ENCODE measurements around the gene INS.

INS gene

GRCh38 chr11:2116680-2117079 lies 44.3 kb downstream of the INS start:
- TF ChIP-seq CTCF (conservative IDR thresholded peaks at IDR 0.05; ENCODE audit: low read depth, low read length) = no peak
- DNase-seq (ENCODE audit: low read depth) = no peak
- no peak overlapping the region for H3K4me3 ChIP-seq (ENCODE audit: low read depth, low read length)

- DNase-seq (ENCODE audit: low read depth) = no peak
- H3K4me3 ChIP-seq (ENCODE audit: low read depth, low read length) = no peak overlapping the region
- no peak for TF ChIP-seq CTCF (conservative IDR thresholded peaks at IDR 0.05; ENCODE audit: low read depth, low read length)
Measured at GRCh38 chr11:2115308-2115707, 45.7 kb downstream of the INS start.

GRCh38 chr11:2114430-2115241 lies 46.4 kb downstream of the INS start:
- H3K4me3 ChIP-seq (ENCODE audit: low read depth, low read length) = no peak overlapping the region
- TF ChIP-seq CTCF (conservative IDR thresholded peaks at IDR 0.05; ENCODE audit: low read depth, low read length) = no peak
- no peak for DNase-seq (ENCODE audit: low read depth)

- no peak overlapping the region for H3K4me3 ChIP-seq (ENCODE audit: low read depth, low read length)
- no peak for DNase-seq (ENCODE audit: low read depth)
- no peak for TF ChIP-seq CTCF (conservative IDR thresholded peaks at IDR 0.05; ENCODE audit: low read depth, low read length)
Measured at GRCh38 chr11:2113776-2114175, 47.2 kb downstream of the INS start.

- H3K4me3 ChIP-seq (ENCODE audit: low read depth, low read length) = no peak overlapping the region
- no peak for DNase-seq (ENCODE audit: low read depth)
- no peak for TF ChIP-seq CTCF (conservative IDR thresholded peaks at IDR 0.05; ENCODE audit: low read depth, low read length)
Measured at GRCh38 chr11:2110521-2110920, 50.5 kb downstream of the INS start.

All from choroid plexus epithelial cell (primary cell).